WI38 (cell line): ENCODE data around the gene LMX1B.

ENCODE experiments used
- H3K4me3 ChIP-seq: 2 replicates; pipeline ENCODE4 v1.5.1; 2011; ENCODE audit warnings: low read depth, mild to moderate bottlenecking, control low read depth, low read length
- TF ChIP-seq, protein P1 (sequence below): IDR thresholded peaks from 2 replicates; pipeline ENCODE4 v1.5.1; 2012; ENCODE audit warnings: low read depth, mild to moderate bottlenecking, control low read depth, low read length

Gene LMX1B

DNA sequence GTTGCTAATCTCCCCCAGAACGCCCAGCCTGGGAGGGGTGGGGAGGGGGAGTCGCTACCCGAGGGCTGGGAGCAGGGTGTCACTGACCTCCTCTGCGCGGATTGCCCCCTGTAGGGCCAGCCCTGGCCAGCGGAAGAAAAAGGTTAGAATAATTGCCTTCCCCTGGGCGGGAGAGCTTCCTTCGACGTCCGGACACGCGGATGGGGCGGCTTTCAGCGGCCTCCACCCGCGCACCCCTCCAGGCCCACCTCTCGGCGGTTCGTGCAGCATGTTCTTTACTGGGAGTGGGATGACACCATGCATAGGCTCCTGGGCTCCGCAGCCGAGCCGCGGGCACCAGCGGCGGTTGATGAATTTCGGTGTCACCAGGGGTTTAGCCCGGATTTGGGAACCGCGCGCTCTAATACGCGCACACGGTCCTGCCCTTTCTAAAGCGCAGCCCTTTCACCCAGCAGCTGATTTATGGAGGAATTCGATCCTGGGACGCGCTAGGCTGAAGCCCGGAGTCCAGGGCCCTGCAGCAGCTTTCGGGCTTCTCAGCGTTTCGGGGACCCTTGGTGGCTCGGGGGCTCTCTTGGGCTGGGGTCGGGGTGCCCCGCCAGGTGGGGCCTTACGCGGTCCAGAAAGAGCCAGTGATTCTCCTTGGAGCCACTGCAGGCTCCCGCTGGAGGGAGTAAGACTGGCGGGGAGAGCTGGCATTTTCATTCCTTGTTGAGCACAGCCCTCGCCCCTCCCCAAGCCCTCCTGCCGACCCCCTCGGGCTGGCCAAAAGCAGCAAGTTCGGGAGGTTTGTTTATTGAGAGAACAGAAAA is 10.1 kb downstream of the LMX1B start:
- no peak overlapping the region for H3K4me3 ChIP-seq
- TF ChIP-seq, protein P1, sequence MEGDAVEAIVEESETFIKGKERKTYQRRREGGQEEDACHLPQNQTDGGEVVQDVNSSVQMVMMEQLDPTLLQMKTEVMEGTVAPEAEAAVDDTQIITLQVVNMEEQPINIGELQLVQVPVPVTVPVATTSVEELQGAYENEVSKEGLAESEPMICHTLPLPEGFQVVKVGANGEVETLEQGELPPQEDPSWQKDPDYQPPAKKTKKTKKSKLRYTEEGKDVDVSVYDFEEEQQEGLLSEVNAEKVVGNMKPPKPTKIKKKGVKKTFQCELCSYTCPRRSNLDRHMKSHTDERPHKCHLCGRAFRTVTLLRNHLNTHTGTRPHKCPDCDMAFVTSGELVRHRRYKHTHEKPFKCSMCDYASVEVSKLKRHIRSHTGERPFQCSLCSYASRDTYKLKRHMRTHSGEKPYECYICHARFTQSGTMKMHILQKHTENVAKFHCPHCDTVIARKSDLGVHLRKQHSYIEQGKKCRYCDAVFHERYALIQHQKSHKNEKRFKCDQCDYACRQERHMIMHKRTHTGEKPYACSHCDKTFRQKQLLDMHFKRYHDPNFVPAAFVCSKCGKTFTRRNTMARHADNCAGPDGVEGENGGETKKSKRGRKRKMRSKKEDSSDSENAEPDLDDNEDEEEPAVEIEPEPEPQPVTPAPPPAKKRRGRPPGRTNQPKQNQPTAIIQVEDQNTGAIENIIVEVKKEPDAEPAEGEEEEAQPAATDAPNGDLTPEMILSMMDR: no peak

DNA sequence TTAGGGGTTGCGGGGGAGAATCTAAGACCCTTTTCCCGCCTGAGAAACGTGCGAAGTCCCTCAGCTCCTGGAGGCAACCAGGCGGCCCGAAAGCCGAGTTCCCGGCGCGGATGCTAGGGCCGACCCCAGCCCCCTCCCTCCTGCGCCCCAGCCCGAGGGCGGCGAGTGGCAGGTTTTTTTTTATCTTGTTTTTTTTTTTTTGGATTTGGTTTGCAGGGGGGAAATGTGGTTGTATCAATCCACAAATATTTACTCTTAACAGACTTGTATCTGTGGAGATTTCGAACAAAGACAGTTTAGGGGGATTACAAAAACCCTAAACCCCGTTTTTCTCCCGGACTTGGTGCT is 10.7 kb downstream of the LMX1B start:
- TF ChIP-seq, protein P1: no peak
- no peak overlapping the region for H3K4me3 ChIP-seq

DNA sequence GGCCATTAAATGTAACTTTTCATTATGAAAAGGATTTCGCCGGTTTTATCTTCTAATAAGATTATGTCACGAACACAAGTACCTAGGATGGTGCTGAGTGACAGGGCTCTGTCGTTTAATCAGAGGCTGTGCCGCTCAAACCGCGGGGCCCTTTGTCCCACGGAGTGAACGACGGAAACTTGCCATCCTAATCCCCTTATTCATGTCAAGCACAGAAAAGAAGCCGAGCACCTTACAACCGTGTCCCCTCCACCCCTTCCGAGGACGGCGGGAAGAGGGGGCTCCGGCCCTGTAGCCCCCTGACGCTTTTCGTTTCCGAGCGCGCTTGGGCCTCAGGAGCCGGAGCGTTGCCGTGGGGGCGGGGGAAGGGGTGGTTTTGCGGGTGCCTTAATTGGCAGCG is 11.2 kb downstream of the LMX1B start:
- no peak overlapping the region for H3K4me3 ChIP-seq
- TF ChIP-seq, protein P1: no peak

DNA sequence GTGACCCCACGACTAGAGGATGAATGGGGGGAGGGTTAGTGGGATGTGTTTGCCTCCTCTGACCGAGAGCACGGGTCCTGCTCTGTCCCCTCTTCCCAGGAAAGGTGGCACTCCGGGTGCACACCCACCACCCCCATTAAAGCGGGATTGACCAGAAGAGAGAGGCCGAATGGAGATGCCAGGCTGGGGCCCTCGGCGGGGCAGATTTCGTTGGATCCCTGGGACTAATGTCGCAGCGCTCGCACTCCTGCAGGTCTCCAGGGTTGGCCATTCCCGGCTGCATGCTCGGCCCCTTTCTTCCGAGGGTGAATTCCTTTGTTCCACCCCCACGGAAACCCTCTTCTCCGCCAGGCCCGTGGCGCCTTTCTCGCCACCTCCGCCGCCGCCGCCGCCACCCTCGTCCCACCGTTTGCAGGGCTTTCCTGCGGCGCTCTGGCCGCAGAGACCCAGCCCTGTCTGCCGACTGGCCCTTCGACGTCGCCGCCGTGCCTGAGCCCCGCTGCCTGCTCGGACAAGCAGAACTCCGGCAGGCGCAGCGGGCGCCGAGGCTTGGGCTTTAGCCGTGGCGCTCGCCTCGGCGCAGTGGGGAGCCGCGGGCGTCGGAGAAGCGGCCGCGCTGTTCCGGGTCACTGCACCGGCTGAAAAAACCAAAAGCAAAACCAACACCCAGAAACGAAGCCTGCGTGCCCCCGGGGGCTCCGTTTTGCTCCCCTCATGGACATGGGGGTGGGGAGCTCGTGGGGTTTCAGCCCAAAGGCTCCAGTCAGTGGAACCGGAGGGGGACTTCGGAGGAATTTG is 11.8 kb downstream of the LMX1B start:
- H3K4me3 ChIP-seq: no peak overlapping the region
- TF ChIP-seq, protein P1: no peak

DNA sequence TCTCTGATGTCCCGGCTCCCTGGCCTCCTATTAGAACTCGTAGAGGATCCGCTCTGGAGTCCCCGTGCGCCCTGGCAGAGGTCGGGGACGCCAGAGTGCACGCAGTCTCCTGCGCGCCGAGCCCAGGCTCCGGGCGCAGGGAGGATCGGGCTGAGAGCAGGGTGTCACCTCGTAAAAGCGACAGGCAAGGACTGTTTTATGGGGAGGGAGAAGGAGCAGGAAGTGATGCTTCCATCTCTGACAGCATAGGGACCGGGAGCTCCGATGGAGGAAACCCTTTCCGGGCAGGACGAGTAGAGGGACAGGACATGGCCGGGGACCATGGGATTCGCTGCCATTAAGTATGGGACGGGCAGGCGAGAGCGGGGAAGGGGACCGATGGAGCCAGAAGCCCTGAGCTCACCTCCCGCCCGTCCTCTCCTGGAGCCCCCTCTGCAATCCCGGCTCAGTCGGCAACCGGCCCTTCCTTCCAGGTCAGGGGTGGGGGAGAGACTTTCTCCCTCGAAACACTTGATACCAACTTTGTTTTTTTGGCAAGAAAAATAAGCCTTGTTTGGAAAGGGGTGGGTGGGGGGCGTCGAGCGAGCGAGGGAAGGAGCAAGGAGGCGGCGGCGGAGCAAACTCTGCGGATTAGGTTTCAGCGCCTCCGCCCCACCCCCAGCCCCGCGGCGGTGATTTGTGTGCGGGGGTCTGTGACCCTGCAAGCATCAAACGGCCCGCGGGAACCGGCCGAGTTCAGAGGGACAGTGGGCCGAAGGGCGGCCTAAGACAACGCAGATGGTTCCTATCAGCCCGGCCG is 12.6 kb downstream of the LMX1B start:
- TF ChIP-seq, protein P1: no peak
- no peak overlapping the region for H3K4me3 ChIP-seq

DNA sequence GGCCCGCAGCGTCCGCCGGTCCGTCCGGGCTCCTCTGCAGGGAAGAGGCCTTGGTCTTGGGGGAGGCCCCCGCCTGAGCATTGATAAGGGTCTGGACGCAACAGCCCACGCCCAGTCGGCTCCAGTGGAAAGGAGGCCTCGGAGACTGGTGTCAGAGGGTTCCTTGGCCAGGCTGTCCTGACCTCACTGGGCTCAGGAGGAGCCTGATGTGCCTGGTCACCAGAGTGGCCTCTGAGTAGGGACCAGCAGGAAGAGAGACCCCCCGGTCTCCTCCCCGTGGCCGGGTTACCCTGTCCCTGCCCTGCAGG is 13.2 kb downstream of the LMX1B start:
- TF ChIP-seq, protein P1: no peak
- H3K4me3 ChIP-seq: no peak overlapping the region

DNA sequence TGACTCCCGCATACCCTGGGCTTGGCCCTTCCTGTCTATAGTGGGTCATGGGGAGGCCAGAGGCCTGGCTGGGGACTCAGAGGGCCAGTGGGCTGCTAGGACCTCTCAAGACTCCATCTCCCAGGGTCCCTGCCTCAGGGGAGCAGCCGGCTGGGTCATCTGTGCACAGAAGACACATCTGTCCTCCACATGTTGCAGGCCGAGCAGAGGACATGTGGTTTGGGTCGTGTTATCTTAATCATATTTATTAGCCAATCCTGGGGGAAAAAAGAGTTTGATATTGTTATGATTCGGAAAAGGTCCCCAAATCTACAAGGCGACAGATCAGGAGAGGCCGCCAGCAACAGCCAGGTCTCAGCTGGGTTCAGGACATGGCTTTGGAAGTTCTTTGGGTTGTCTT is 14.4 kb downstream of the LMX1B start:
- TF ChIP-seq, protein P1: no peak

More for the DNA sequence above, 14.4 kb downstream of the LMX1B start:
- no peak overlapping the region for H3K4me3 ChIP-seq
